ENCODE results near the gene OR5I1.
"Not testable (repeated sequence)": the region's sequence is repeated elsewhere in the genome, so short reads cannot be mapped to it uniquely, and the experiment has no call there.

Gene OR5I1

DNA sequence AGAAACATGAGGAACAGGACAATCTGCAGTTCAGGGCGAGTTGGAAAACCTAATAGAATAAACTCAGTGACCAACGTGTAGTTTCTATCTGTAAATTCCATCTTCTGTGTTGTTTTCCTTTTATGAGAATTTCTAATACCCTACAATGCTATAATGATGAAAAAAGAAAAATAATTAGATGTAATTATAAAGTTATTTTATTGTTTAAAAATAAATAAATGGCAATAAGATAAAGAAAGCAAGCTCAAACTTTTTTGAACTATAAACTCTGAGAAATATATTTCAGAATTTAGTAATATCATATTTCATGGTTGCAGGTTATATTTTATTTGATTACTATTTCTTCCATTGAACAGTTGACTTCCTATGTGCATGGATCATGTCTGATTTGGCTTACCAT, at the start of gene OR5I1:
OR5I1 (minus strand) TSS at position 101 of the 400 bp plus-strand sequence; CDS start at position 101, 0 bp downstream.
- no peak for DNase-seq

DNA sequence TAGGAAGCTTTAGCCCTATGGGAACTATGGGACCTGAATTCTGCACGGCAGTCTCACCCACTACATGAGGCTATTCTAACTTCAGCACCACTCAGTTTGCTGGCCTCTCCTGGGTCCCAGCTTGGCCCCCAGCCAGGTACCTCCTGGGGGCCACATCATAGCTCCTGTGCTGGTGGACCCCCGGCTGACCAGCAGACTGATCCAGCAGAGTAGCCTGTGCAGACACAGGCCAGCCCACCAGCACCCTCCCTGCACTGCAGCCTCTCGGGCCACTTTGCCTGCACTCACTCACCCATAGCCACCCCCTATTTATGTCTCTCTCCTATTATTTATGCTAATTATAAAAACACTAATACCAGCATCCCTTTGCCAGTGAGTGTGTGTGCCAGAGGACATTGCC, 34.7 kb upstream of the OR5I1 start:
- no peak for DNase-seq

DNA sequence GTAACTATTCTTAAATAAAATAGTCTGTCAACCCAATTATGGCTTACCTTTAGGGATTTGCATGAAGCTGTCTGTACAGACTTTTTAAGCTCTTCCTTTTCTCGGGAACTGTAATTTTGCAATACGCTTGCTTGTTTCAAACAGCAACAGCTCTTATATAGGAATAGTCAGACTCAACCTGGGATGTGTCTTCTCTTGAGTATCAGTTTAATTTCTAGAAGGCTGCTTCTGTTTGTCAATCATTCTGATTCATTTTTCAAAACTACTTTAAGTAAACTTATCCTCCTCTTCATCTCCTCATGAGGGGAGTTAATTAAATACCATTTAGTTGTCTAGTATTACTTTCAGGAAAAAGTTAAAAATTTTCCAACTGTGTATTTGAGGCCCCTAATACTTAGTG, 33.6 kb upstream of the OR5I1 start, which contains the start of gene OR10AG1:
OR10AG1 (minus strand) TSS at position 101 of the 400 bp plus-strand sequence; CDS start at position 63, 38 bp downstream.
- DNase-seq = no peak

DNA sequence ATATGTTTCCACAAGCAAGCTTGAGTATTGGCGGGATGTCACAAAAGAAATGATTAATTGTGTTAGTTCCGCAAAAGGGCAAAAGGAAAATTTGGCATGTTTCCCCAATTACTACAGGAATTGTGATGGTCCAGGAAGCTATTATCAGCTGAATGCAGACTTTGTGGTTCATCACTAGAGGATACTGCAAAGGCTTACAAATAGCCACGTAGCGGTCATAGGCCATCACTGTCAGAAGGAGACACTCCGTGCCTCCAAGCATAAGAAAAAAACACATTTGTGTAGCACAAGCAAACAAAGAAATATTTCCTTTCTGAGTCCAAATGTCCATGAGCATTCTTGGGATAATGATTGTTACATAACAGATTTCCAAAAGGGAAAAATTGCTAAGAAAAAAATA, 31.7 kb upstream of the OR5I1 start:
- no peak for DNase-seq

DNA sequence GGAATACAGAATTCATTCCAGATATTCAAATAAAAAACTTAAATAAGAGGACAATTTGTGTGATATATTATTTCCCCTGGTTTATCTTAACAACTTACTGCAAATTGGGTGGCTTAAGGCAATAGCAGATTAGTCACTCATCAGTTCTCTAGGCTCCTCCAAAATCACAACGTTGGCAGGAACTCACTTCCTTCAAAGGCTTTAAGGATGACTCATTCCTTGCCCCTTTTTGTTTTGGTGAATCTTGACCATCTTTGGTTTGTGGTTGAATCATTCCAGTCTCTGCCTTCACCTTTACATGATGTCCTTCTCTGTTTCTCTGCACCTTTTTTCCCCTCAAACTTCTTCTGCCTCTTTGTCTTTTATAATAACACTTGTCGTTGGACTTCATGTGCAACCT, 30.2 kb upstream of the OR5I1 start:
- DNase-seq = no peak

DNA sequence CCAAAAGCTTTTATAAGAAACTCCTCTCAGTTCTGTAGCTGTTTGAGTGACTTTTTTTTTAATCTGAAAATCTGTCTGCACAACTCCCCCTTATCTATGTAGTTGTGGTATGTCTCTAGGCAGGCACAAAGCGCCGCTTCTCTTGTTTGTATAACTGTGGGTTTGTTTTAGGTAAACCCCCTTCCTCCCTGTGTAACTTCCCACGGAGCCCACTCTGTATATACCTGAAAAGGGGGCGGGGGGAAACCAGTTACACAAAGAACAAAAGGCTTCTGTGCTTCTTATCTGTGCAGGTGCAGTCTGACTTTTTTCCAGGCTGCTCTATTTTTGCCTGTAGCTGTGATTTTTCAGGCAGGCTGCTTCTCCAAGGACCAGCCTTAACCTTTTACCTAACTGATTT, 20.3 kb upstream of the OR5I1 start:
- no peak for DNase-seq

DNA sequence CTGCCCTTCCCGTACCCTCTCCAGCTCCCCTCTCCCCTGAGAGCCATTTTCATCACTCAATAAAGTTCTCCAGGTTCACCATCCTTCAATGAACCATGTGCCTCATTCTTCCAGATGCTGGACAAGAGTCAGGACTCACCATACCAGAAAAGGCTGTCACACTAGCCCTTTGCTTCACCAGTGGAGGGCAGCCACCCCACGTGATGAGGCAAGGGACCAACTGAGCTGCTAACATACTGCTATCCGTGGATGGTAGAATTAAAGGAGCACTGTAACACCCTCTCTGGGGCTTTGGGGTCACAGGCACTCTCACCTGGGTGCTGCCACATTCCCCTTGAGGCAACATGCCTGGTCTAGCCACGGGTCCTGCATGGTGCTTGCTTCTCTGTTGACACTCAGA, 13.1 kb upstream of the OR5I1 start:
- no peak for DNase-seq

DNA sequence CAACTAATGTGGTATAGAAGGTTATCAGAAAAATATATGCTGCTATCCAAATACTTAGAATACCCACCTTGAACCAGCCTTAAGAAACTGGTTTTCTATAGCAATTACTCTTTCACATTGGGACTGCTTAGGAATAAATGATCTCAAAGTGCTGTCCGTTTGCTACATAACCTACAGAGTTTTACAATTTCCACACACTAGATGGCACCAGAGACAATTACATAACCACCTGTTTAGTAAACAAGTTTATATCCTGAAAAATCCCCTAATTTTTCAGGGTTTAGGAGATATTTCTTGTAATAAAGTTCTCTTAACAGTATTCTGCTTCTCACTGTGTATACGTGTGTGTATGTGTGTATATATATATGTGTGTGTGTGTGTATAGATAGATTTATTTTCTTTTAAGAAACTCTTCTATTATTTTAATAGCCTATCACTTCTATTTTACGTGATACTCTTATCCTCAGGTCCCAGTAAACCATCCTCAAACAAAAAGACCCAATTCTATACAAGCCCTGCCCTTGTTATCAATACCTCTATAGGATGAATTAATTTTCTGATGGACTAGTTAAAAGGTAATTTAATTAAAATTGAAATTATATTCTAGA, 6.7 kb upstream of the OR5I1 start:
- DNase-seq = no peak

DNA sequence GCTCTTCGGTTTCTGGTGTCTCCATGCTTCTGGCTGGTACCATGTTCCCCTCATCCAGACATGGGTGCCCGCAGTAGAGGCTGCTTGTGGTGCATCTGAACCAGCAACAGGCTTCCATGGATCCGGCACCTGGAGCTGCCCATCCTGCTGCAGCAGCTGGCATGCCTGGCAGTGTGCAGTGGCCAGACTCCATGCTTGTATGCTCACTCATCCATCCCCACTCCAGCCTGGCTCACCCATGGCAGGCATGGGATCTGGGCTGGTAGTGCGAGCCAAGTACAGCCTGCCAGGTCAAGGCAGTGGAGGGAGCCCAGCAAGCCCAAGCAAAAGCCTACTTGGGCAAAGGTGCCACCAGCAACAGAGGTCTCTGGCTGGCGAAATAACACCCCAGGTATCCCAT, 15.7 kb downstream of the OR5I1 start:
- no peak for DNase-seq

DNA sequence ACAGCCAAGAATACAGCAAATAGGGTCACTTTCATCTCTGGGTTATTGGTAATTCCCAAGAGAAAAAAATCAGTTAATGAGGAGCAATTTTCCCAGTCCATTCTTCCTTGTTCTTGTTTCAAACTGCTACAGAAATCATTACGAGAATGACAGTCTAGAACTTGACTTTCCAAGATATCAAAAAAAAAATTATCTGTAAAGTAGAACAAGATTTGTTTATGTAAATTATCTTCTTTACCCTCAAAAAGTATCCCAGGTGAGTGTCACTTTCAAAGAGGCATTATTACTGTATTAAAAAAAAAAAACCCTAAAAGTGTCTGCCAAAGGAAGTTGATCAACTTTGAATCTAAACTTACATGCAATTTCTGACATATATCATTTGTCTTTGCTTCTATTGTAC, 21.7 kb downstream of the OR5I1 start, which contains the start of gene OR5W2:
OR5W2 (minus strand) TSS at position 101 of the 400 bp plus-strand sequence; CDS start at position 101, 0 bp downstream.
- no peak for DNase-seq

DNA sequence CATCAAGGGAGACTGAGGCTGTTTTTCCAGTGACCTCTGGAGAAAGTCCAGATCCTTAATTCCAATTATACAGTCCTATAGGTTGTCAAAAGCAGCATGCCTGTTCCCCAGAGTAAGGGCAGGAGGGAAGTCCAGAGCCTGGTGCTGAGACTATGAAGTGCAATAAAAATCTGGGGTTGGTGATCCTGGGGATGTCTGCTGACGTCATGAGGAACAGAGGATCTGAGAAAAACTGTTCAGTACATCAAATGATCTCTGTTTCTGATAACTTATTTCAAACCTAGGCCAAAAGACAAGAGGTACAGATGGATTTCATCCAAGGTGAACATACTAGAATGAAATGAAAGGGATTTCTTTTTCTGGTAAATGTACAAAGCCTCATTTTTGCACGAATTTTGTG, 33.9 kb downstream of the OR5I1 start:
- no peak for DNase-seq

DNA sequence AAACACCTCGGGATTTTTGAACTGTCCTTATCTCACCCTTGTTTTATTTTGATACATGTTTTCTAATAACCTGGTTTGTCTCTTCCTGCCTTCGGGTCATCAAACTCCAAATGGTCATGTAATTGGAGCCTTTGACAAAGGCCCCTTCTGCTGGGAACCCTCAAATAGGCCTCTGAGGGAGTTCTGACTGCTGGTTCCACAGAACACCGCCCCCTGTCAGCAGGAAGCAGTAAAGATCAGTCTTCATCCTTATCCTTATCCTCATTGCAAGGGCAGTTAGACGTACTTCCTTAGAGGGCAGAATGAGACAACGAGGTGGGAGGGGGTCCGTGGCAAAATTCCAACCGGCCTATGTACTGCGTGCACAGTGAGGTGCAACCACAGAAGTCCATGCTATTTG, 41.0 kb downstream of the OR5I1 start:
- DNase-seq = no peak

DNA sequence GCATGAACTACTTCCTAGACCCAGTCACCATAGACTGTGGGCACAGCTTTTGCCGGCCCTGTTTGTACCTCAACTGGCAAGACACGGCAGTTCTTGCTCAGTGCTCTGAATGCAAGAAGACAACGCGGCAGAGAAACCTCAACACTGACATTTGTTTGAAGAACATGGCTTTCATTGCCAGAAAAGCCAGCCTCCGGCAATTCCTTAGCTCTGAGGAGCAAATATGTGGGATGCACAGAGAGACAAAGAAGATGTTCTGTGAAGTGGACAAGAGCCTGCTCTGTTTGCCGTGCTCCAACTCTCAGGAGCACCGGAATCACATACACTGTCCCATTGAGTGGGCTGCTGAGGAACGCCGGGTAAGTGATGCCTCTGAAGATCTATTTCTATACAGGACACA, 50.7 kb downstream of the OR5I1 start:
- DNase-seq = not testable (repeated sequence)

Measured in stimulated activated CD4-positive, alpha-beta T cell treated with anti-CD3 and anti-CD28 coated beads, Interleukin-1b, Interleukin-23, amount 100 ng/mL, for 48 hours (primary cell).